SK-N-MC (cell line): ENCODE data around the gene DZIP1L.

Experiments
- EZH2 ChIP-seq: fragments of 200-600 bp; sonication (generic); IDR thresholded peaks from one replicate; pipeline ENCODE4 v1.6.1; 2017; ENCODE audit warnings: antibody characterized with exemption
- FOXP2 ChIP-seq: optimal IDR thresholded peaks from 2 replicates; pipeline ENCODE3; 2011; ENCODE audit warnings: mild to moderate bottlenecking, moderate library complexity; ENCODE audit not compliant: insufficient read depth; ENCODE audit errors: extremely low read length, control extremely low read depth
- POLR2AphosphoS5 ChIP-seq: IDR thresholded peaks from 2 replicates; pipeline ENCODE4 v1.6.1; 2012; ENCODE audit warnings: mild to moderate bottlenecking, low read depth, low read length, borderline replicate concordance

DNA sequence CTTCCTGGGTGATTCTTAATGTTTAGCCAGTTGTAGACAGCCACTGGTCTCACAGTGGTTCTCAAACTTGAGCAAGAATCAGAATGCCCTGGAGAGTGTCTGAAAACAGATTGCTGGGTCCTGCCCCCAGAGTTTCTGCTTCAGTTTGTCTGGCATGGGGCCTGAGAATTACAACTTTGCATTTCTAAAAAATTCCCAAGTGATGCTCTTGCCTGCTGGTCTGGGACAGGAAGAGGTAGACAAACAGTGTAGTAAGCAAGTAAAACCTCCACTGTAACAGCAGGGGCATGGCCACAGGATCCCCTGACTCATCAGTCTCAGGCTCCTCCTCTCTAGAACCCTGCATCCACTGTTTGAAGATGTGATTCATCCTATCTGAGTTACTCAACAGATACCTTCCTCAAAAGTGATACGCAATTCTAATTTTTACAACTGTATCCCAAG lies 36.5 kb downstream of the DZIP1L start:
- TF ChIP-seq POLR2AphosphoS5 = no peak
- TF ChIP-seq EZH2 = no peak
- no peak for TF ChIP-seq FOXP2
